GM23338 (cell line): ENCODE measurements around the gene PIK3R5. TPM values are rescaled to one million over a fixed set of nuclear protein-coding genes. Genes with fewer than 3 reads are reported as not detected.

Source experiments
- ATAC-seq: fragments of 200-7000 bp; cut with Tn5 transposase; 3 replicates; pipeline ENCODE4 v1.9.1; 2020
- DNase-seq: peaks from one replicate; pipeline ENCODE4 v3.0.0-alpha.2; 2015; ENCODE audit warnings: low spot score
- H2AFZ ChIP-seq: fragments of 200-600 bp; sonication (generic); 2 replicates; pipeline ENCODE4 v1.8.0; 2016; ENCODE audit warnings: antibody characterized with exemption, mild to moderate bottlenecking, moderate library complexity
- H3F3A ChIP-seq: fragments of 200-600 bp; sonication (generic); replicated peaks from 2 replicates; pipeline ENCODE4 v1.8.0; 2017; ENCODE audit warnings: antibody characterized with exemption, mixed run types, low read depth
- H3K27ac ChIP-seq: fragments of 200-600 bp; sonication (generic); 2 replicates; pipeline ENCODE4 v1.6.1; 2016; ENCODE audit warnings: low read depth
- H3K27me3 ChIP-seq: fragments of 200-600 bp; sonication (generic); 2 replicates; pipeline ENCODE4 v1.8.0; 2016; ENCODE audit warnings: mild to moderate bottlenecking, mixed run types, moderate library complexity; ENCODE audit not compliant: insufficient read depth
- H3K36me3 ChIP-seq: fragments of 200-600 bp; sonication (generic); 2 replicates; pipeline ENCODE4 v1.8.0; 2016; ENCODE audit warnings: mild to moderate bottlenecking; ENCODE audit not compliant: insufficient read depth
- H3K4me1 ChIP-seq: fragments of 200-600 bp; sonication (generic); 2 replicates; pipeline ENCODE4 v1.8.0; 2016; ENCODE audit warnings: mild to moderate bottlenecking, moderate library complexity; ENCODE audit not compliant: insufficient read depth
- H3K4me2 ChIP-seq: fragments of 200-600 bp; sonication (generic); 2 replicates; pipeline ENCODE4 v1.7.1; 2017; ENCODE audit warnings: mixed run types
- H3K4me3 ChIP-seq: fragments of 200-600 bp; sonication (generic); 2 replicates; pipeline ENCODE4 v1.6.1; 2016; ENCODE audit warnings: mixed run types
- H3K79me2 ChIP-seq: fragments of 200-600 bp; sonication (generic); replicated peaks from 2 replicates; pipeline ENCODE4 v1.8.0; 2017; ENCODE audit warnings: mild to moderate bottlenecking; ENCODE audit not compliant: insufficient read depth
- H3K9me2 ChIP-seq: fragments of 200-600 bp; sonication (generic); 2 replicates; pipeline ENCODE4 v1.8.0; 2017; ENCODE audit not compliant: insufficient read depth
- H4K20me1 ChIP-seq: fragments of 200-600 bp; sonication (generic); replicated peaks from 2 replicates; pipeline ENCODE4 v1.8.0; 2017; ENCODE audit warnings: mild to moderate bottlenecking; ENCODE audit not compliant: insufficient read depth
- H3K27ac Mint-ChIP-seq: 2 replicates; pipeline ENCODE4 v1.8.0; 2020; ENCODE audit warnings: inconsistent platforms, mild to moderate bottlenecking, moderate library complexity, mixed read lengths
- H3K27me3 Mint-ChIP-seq: 3 replicates; pipeline ENCODE4 v1.8.0; 2022; ENCODE audit warnings: low read depth, mild to moderate bottlenecking, moderate library complexity, mixed read lengths, inconsistent platforms; ENCODE audit not compliant: insufficient read depth, poor library complexity
- H3K36me3 Mint-ChIP-seq: 3 replicates; pipeline ENCODE4 v1.8.0; 2021; ENCODE audit warnings: low read depth, mild to moderate bottlenecking, inconsistent platforms, moderate library complexity, mixed read lengths
- H3K4me1 Mint-ChIP-seq: 3 replicates; pipeline ENCODE4 v1.8.0; 2020; ENCODE audit warnings: mild to moderate bottlenecking, inconsistent platforms, mixed read lengths
- H3K4me3 Mint-ChIP-seq: 3 replicates; pipeline ENCODE4 v1.8.0; 2021; ENCODE audit warnings: moderate library complexity, mild to moderate bottlenecking, inconsistent platforms, mixed read lengths
- H3K9me3 Mint-ChIP-seq: 3 replicates; pipeline ENCODE4 v1.8.0; 2020; ENCODE audit warnings: moderate library complexity, mild to moderate bottlenecking, inconsistent platforms, mixed read lengths
- CREB1 ChIP-seq: fragments of 250-450 bp; sonication (Bioruptor Pico); IDR thresholded peaks from 2 replicates; pipeline ENCODE4 v1.5.0; 2020; ENCODE audit warnings: low read depth, mild to moderate bottlenecking, moderate library complexity
- NANOG ChIP-seq: IDR thresholded peaks from 2 replicates; pipeline ENCODE4 v1.6.1; 2016; ENCODE audit warnings: antibody characterized with exemption, borderline replicate concordance
- POLR2AphosphoS5 ChIP-seq: IDR thresholded peaks from 2 replicates; pipeline ENCODE4 v1.6.1; 2016; ENCODE audit warnings: antibody characterized with exemption, low read depth
- STAT1 ChIP-seq: IDR thresholded peaks from one replicate; pipeline ENCODE4 v1.6.1; 2016; ENCODE audit warnings: antibody characterized with exemption; ENCODE audit not compliant: unreplicated experiment
- ZNF114 ChIP-seq: fragments of 250-450 bp; sonication (Bioruptor Pico); IDR thresholded peaks from 2 replicates; pipeline ENCODE4 v1.5.0; 2020; ENCODE audit warnings: mild to moderate bottlenecking, moderate library complexity
- ZNF462 ChIP-seq: fragments of 250-450 bp; sonication (Bioruptor Pico); IDR thresholded peaks from 2 replicates; pipeline ENCODE4 v1.5.0; 2020; ENCODE audit warnings: mild to moderate bottlenecking, moderate library complexity
- polyA plus RNA-seq: library from polyadenylated mRNA; unstranded; fragments of >200 nt; fragmentation: Nextera tagmentation; extraction: Ambion mirVana; gene quantifications from 2 replicates; pipeline ENCODE4 v1.2.1, GENCODE V29; 2016
- total RNA-seq: library from RNA; depleted of rRNA; stranded (reverse); fragments of >200 nt; shearing (Covaris generic); gene quantifications from 2 replicates; pipeline ENCODE4 v1.2.3, GENCODE V29; 2014
- TF ChIP-seq, protein P1 (sequence below): IDR thresholded peaks from one replicate; pipeline ENCODE4 v1.6.1; 2018; ENCODE audit warnings: antibody characterized with exemption; ENCODE audit not compliant: unreplicated experiment
- TF ChIP-seq, protein P2 (sequence below), 2 experiments: fragments of 200-600 bp in 1 of 2; sonication (generic) in 1 of 2; conservative IDR thresholded peaks; 2 replicates each; pipeline versions ENCODE4 v1.5.1 to v1.6.1; 2016 to 2017; ENCODE audit warnings: antibody characterized with exemption in 2 of 2, low read depth in 2 of 2, mild to moderate bottlenecking in 2 of 2, moderate library complexity in 1 of 2
- TF ChIP-seq, protein P3 (sequence below): IDR thresholded peaks from 2 replicates; pipeline ENCODE4 v1.6.1; 2016; ENCODE audit warnings: antibody characterized with exemption

The PIK3R5 gene
- total and polyA plus RNA-seq, 2 experiments from 2014 or later, result 1.7 to 9.4 TPM

GRCh38 chr17:8981443-8981842, 15.9 kb upstream of the PIK3R5 start (continued):
- TF ChIP-seq, protein P1, sequence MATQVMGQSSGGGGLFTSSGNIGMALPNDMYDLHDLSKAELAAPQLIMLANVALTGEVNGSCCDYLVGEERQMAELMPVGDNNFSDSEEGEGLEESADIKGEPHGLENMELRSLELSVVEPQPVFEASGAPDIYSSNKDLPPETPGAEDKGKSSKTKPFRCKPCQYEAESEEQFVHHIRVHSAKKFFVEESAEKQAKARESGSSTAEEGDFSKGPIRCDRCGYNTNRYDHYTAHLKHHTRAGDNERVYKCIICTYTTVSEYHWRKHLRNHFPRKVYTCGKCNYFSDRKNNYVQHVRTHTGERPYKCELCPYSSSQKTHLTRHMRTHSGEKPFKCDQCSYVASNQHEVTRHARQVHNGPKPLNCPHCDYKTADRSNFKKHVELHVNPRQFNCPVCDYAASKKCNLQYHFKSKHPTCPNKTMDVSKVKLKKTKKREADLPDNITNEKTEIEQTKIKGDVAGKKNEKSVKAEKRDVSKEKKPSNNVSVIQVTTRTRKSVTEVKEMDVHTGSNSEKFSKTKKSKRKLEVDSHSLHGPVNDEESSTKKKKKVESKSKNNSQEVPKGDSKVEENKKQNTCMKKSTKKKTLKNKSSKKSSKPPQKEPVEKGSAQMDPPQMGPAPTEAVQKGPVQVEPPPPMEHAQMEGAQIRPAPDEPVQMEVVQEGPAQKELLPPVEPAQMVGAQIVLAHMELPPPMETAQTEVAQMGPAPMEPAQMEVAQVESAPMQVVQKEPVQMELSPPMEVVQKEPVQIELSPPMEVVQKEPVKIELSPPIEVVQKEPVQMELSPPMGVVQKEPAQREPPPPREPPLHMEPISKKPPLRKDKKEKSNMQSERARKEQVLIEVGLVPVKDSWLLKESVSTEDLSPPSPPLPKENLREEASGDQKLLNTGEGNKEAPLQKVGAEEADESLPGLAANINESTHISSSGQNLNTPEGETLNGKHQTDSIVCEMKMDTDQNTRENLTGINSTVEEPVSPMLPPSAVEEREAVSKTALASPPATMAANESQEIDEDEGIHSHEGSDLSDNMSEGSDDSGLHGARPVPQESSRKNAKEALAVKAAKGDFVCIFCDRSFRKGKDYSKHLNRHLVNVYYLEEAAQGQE, result no peak
- TF ChIP-seq, protein P2, sequence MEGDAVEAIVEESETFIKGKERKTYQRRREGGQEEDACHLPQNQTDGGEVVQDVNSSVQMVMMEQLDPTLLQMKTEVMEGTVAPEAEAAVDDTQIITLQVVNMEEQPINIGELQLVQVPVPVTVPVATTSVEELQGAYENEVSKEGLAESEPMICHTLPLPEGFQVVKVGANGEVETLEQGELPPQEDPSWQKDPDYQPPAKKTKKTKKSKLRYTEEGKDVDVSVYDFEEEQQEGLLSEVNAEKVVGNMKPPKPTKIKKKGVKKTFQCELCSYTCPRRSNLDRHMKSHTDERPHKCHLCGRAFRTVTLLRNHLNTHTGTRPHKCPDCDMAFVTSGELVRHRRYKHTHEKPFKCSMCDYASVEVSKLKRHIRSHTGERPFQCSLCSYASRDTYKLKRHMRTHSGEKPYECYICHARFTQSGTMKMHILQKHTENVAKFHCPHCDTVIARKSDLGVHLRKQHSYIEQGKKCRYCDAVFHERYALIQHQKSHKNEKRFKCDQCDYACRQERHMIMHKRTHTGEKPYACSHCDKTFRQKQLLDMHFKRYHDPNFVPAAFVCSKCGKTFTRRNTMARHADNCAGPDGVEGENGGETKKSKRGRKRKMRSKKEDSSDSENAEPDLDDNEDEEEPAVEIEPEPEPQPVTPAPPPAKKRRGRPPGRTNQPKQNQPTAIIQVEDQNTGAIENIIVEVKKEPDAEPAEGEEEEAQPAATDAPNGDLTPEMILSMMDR (conservative IDR thresholded peaks at IDR 0.05; ENCODE audit: low read depth in 2 of 2), result no peak
- no peak for TF ChIP-seq POLR2AphosphoS5
- TF ChIP-seq STAT1, result no peak
- no peak for TF ChIP-seq ZNF114 (CRISPR knock-in tag)
- TF ChIP-seq, protein P3, sequence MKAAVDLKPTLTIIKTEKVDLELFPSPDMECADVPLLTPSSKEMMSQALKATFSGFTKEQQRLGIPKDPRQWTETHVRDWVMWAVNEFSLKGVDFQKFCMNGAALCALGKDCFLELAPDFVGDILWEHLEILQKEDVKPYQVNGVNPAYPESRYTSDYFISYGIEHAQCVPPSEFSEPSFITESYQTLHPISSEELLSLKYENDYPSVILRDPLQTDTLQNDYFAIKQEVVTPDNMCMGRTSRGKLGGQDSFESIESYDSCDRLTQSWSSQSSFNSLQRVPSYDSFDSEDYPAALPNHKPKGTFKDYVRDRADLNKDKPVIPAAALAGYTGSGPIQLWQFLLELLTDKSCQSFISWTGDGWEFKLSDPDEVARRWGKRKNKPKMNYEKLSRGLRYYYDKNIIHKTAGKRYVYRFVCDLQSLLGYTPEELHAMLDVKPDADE, result no peak
- TF ChIP-seq NANOG, result no peak
- TF ChIP-seq CREB1 (CRISPR knock-in tag), result no peak

- no peaks in the 10 kb centered on the region for H3K27me3 ChIP-seq
- Mint-ChIP-seq H3K9me3 (peaks cover 7% of the 10 kb centered on the region; the same call in 2 of the 3 replicates), H3K27me3 (no peaks in the 10 kb centered on the region), H3K4me1 (no peaks in the 10 kb centered on the region), H3K4me3 (no peak overlapping the region), H3K27ac (no peak overlapping the region), H3K36me3 (no peaks in the 10 kb centered on the region)
- H2AFZ ChIP-seq, result no peak overlapping the region
- H3K9me2 ChIP-seq, result no peaks in the 10 kb centered on the region
- no peak for DNase-seq
- no peaks in the 10 kb centered on the region for H3K36me3 ChIP-seq
- H3K4me2 ChIP-seq, result no peak overlapping the region
- H3K27ac ChIP-seq, result no peak overlapping the region
- H3K4me3 ChIP-seq, result no peak overlapping the region
- no peaks in the 10 kb centered on the region for H3K4me1 ChIP-seq
- no peak for TF ChIP-seq ZNF462 (CRISPR knock-in tag)
- TF ChIP-seq, protein P2 (conservative IDR thresholded peaks at IDR 0.05; ENCODE audit: low read depth in 2 of 2), result no peak
- ATAC-seq, result no peak
- H3F3A ChIP-seq, result no peaks in the 10 kb centered on the region
- H4K20me1 ChIP-seq, result no peaks in the 10 kb centered on the region
- H3K79me2 ChIP-seq, result no peaks in the 10 kb centered on the region
These were observed 14.2 kb upstream of the PIK3R5 start for GRCh38 chr17:8979715-8980114.
